ENCODE data around the gene GPC1. TPM values are rescaled to one million over a fixed set of nuclear protein-coding genes. Genes with fewer than 3 reads are reported as not detected.

The GPC1 gene
- total and polyA plus RNA-seq, 10 of the 15 experiments (the other 5 are each of a cell fraction or from before 2014, with no cell fraction given): 0.06 to 0.77 (median 0.23) TPM; not detected in 3

DNA sequence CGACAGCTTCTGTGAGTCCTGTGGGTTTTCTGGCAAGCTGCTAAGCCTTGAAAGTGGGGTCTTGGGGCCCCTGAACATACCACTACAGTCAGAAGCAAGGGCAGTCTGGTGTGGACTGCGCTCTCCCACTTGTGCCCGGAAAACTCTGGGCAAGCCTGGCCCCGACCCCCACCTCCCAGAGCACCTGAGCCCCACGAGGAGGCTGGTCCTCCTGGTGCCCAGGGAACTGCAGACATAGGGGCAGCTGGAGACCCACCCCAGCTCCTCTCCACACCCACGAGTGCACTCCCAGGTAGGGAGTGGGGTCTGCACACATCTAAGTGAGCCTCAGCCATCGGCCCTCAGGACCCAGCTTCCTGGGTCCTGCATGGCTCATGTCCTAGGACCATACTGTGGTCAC, 16.2 kb upstream of the GPC1 start:
- H2AFZ ChIP-seq (ENCODE audit: control insufficient read depth, low read depth, low read length): no peak overlapping the region

More for the DNA sequence above, 16.2 kb upstream of the GPC1 start:
- H3K4me1 ChIP-seq (ENCODE audit: control insufficient read depth, insufficient read depth, low read length): no peaks in the 10 kb centered on the region
- peaks cover 4% of the 10 kb centered on the region; the same call in 1 of the 3 replicates for H3K9me3 ChIP-seq (replicated peaks; ENCODE audit: control insufficient read depth, insufficient read depth, low read length)
- H3K36me3 ChIP-seq (ENCODE audit: control insufficient read depth in 2 of 2, insufficient read depth in 2 of 2, low read length in 1 of 2): no peaks in the 10 kb centered on the region
- H3K27ac ChIP-seq (ENCODE audit: control insufficient read depth, insufficient read depth): no peak overlapping the region
- TF ChIP-seq ZBTB4 (CRISPR knock-in tag; IDR thresholded peaks at IDR 0.05) (no peak), ZBED1 (IDR thresholded peaks at IDR 0.05; ENCODE audit: borderline replicate concordance) (no peak), STAT1 (conservative IDR thresholded peaks at IDR 0.05) (no peak), MTA2 (IDR thresholded peaks at IDR 0.05; ENCODE audit: low read depth) (no peak), CHD4 (IDR thresholded peaks at IDR 0.05) (no peak), LARP7 (IDR thresholded peaks at IDR 0.05) (no peak), GATAD2B (conservative IDR thresholded peaks at IDR 0.05; ENCODE audit: low read depth) (no peak), RAD51 (IDR thresholded peaks at IDR 0.05) (no peak), TCF3 (IDR thresholded peaks at IDR 0.05; ENCODE audit: borderline replicate concordance, insufficient read depth, low read depth, low read length) (no peak), KLF5 (IDR thresholded peaks at IDR 0.05; ENCODE audit: partially characterized antibody) (no peak), BMI1 (IDR thresholded peaks at IDR 0.05; ENCODE audit: borderline replicate concordance) (no peak)
- DNase-seq (ENCODE audit: low read depth, low spot score): no peak
- H3K9ac ChIP-seq (ENCODE audit: control insufficient read depth, insufficient read depth, low read length): no peak overlapping the region
- POLR2A ChIA-PET: no interaction called here
- H3K27me3 ChIP-seq (replicated peaks in 1 of 2; ENCODE audit: control insufficient read depth in 2 of 2, insufficient read depth in 2 of 2, low read length in 1 of 2): no peaks in the 10 kb centered on the region
- SMC1A ChIA-PET (ENCODE audit: uncharacterized antibody, unreplicated experiment): no interaction called here
- no peak for ATAC-seq
- BruUV-seq (replicated peaks): no TSS peak
- CTCF ChIA-PET: no interaction called here
- H3K79me2 ChIP-seq (ENCODE audit: control insufficient read depth, insufficient read depth, low read length): no peaks in the 10 kb centered on the region
- intact Hi-C loops (cut with micrococcal nuclease; ENCODE audit: unreplicated experiment) (no loop called here), in situ Hi-C loops (cut with MboI) (no loop called here)
- RAD21 ChIA-PET (ENCODE audit: unreplicated experiment): no interaction called here
- H3K4me3 ChIP-seq: no peak overlapping the region
- no peaks in the 10 kb centered on the region for H4K20me1 ChIP-seq (ENCODE audit: control insufficient read depth, insufficient read depth)
- no peak for FAIRE-seq
- H3K4me2 ChIP-seq (ENCODE audit: control insufficient read depth, insufficient read depth): no peak overlapping the region
- 20% methylated on average over 7 of the region's 7 CpGs for whole genome bisulfite sequencing (ENCODE audit: insufficient coverage, insufficient replicate concordance, low lambda C conversion rate, missing lambda C conversion rate)
